ENCODE measurements around the gene SUSD4. TPM values are rescaled to one million over a fixed set of nuclear protein-coding genes. Genes with fewer than 3 reads are reported as not detected.

Gene SUSD4
- polyA plus RNA-seq, 1 of the 3 experiments (the other 2 are of a cell fraction) = 0.31 TPM

- TF ChIP-seq USF2 (IDR thresholded peaks at IDR 0.05; ENCODE audit: borderline replicate concordance, low read depth, low read length) (no peak), ZBTB33 (IDR thresholded peaks at IDR 0.05; ENCODE audit: borderline replicate concordance, low read depth) (no peak), CTCF (IDR thresholded peaks at IDR 0.05) (no peak), CHD2 (IDR thresholded peaks at IDR 0.05; ENCODE audit: low read length, partially characterized antibody) (no peak), FOXJ3 (CRISPR knock-in tag; IDR thresholded peaks at IDR 0.05) (no peak), RAD21 (IDR thresholded peaks at IDR 0.05; ENCODE audit: low read length) (no peak)
Observed at GRCh38 chr1:223410036-223410435, 46.1 kb upstream of the SUSD4 start (continued).

- H3K9ac ChIP-seq = no peak overlapping the region
- no peaks in the 10 kb centered on the region for H3K4me1 ChIP-seq (ENCODE audit: control insufficient read depth in 1 of 2, insufficient read depth in 2 of 2, low read depth in 1 of 2, low read length in 1 of 2)
- ChIA-PET POLR2A (no interaction called here), CTCF (no interaction called here)
- no peaks in the 10 kb centered on the region for H3K27me3 ChIP-seq (ENCODE audit: insufficient read depth)
- TF ChIP-seq RFX5 (IDR thresholded peaks at IDR 0.05; ENCODE audit: low read length) (no peak), FOSL2 (IDR thresholded peaks at IDR 0.05; ENCODE audit: borderline replicate concordance, low read depth) (no peak), SMC3 (IDR thresholded peaks at IDR 0.05; ENCODE audit: low read depth, low read length) (no peak), FOXJ3 (CRISPR knock-in tag; IDR thresholded peaks at IDR 0.05) (no peak), TCF12 (IDR thresholded peaks at IDR 0.05) (no peak), TEAD4 (IDR thresholded peaks at IDR 0.05; ENCODE audit: borderline replicate concordance, insufficient read depth) (no peak)
- H3K4me2 ChIP-seq = no peak overlapping the region
- no peaks in the 10 kb centered on the region for H3K9me2 ChIP-seq
- no peak overlapping the region for H2AFZ ChIP-seq (ENCODE audit: low read depth)
- no peaks in the 10 kb centered on the region for H3K79me2 ChIP-seq (ENCODE audit: insufficient read depth)
- H3K4me3 ChIP-seq (ENCODE audit: low read depth in 2 of 2, low read length in 1 of 2) = no peak overlapping the region
- H4K20me1 ChIP-seq (ENCODE audit: insufficient read depth) = no peaks in the 10 kb centered on the region
- H3F3A ChIP-seq (replicated peaks; ENCODE audit: insufficient read depth) = no peaks in the 10 kb centered on the region
- DNase-seq = no peak
- WGBS (ENCODE audit: low lambda C conversion rate) = 48% methylated on average over 3 of the region's 3 CpGs
- H3K9me3 ChIP-seq = no peaks in the 10 kb centered on the region
- H3K36me3 ChIP-seq (replicated peaks in 1 of 2; ENCODE audit: control insufficient read depth in 1 of 2, insufficient read depth in 2 of 2, low read length in 1 of 2) = no peaks in the 10 kb centered on the region
- H3K27ac ChIP-seq (ENCODE audit: low read depth in 2 of 2, low read length in 1 of 2) = no peak overlapping the region
Observed at GRCh38 chr1:223405507-223405906, 41.5 kb upstream of the SUSD4 start.

All from SK-N-SH (cell line).